AG09319 (cell line): Measurements from ENCODE around the gene SLC25A42.
A peak's percentile ranks its signal among the peaks of the same experiment; 100 is the strongest.

ENCODE experiments used
- DNase-seq: peaks from one replicate; pipeline ENCODE4 v3.0.0-alpha.2; 2010; ENCODE audit warnings: low read depth; ENCODE audit errors: extremely low read depth
- CTCF ChIP-seq: IDR thresholded peaks from 2 replicates; pipeline ENCODE4 v1.5.1; 2011; ENCODE audit warnings: low read depth, mild to moderate bottlenecking, inconsistent platforms, low read length, moderate library complexity

Gene SLC25A42

DNA sequence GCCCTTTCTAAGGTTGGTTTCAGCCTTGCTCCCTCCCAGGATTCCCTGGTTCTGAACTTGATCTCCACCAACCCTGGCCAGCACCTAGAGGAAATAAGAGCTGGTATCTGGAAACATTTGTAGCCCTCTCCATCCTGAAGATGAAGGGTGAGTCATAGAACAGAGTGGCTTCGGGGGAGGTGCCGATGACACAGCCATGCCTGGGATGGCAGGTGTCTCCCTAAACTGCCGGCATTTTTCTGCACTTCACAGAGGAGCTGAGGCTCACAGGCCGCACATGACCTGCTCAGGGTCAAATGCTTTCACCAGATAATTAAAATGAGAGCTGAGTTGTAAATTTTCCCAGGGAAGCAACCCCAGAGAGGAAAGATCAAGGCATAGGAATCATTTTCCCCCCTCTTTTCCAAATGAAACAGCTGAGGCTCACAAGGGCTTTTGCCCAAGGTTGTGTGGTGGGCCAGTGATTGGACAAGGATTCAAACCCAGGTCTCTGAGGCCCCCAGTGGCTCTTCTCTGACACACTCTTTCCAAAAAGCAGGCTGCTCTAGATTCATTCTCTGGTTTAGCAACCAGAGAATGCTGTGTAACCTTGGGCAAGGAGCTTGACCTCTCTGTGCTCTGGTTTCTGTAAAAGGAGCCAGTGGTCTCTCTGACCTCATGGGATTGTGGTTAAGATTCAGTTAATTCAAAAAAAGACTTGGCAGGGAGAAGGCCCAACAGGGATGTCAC, 1.2 kb upstream of the SLC25A42 start:
- TF ChIP-seq CTCF = no peak
- DNase-seq = no peak

GRCh38 chr19:19064098-19064722, 416 bp downstream of the SLC25A42 start:
- no peak for DNase-seq
- peak; percentile 36 for TF ChIP-seq CTCF

GRCh38 chr19:19064811-19065745, 1.3 kb downstream of the SLC25A42 start:
- DNase-seq = no peak
- no peak for TF ChIP-seq CTCF

GRCh38 chr19:19067276-19068072, 3.7 kb downstream of the SLC25A42 start:
- TF ChIP-seq CTCF = no peak
- DNase-seq = no peak

DNA sequence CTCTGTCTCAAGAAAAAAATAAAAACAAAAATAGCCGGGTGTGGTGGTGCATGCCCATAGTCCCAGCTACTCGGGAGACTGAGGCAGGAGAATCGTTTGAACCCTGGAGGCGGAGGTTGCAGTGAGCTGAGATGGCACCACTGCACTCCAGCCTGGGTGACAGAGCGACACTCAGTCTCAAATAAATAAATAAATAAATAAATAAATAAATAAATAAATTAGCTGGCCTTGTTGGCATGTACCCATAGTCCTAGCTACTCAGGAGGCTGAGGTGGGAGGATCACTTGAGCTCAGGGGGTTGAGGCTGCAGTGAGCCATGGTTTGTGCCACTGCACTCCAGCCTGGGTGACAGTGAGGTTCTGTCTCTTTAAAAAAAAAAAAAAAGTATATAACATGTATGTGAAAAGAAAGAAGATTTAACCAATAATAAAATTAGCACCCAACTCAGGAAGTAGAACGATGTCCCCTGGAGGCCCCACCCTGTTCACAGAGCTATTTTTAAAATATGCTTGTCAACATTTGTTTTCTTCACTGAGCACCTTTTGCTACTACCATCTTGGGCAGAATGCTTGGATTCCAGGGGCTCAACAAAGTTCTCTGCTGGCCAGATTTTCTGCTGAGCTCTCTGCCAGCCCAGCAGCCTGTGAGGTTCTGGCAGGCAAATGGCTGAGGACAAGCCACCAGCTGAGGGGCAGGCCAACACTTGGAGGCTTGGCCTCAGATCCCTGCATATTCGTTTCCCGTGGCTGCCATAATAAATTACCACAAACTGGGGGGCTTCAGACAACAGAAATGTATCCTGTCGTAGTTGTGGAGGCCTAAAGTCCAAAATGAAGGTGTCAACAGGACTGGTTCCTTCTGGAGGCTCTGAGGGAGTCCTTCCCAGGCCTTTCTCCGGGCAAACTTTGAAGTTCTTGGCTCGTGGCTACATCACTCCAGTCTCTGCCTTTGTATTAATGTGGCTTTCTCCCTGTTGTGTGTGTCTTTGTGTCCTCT, 5.2 kb downstream of the SLC25A42 start:
- TF ChIP-seq CTCF = no peak

GRCh38 chr19:19071897-19072296, 8.1 kb downstream of the SLC25A42 start:
- TF ChIP-seq CTCF = no peak
- no peak for DNase-seq

More for the DNA sequence above, 5.2 kb downstream of the SLC25A42 start:
- DNase-seq = no peak
